Measurements from ENCODE around the gene FGF2.

FGF2 gene

DNA sequence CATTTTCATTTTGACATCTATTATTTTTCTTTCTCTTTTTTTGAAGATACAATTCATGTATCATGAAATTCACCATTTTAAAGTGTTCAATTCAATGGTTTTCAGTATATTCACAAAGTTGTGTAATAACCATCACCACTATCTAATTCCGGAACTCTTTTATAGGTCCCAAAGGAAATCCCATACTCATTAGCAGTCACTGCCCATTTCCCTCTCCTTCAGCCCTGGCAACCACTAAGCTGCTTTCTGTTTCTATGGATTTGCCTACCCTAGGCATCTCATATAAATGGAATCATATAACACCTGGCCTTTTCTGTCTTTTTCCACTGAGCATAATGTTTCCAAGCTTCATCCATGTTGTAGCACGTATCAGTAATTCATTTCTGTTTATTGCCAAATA, 3.2 kb upstream of the FGF2 start:
- TF ChIP-seq, protein P1, sequence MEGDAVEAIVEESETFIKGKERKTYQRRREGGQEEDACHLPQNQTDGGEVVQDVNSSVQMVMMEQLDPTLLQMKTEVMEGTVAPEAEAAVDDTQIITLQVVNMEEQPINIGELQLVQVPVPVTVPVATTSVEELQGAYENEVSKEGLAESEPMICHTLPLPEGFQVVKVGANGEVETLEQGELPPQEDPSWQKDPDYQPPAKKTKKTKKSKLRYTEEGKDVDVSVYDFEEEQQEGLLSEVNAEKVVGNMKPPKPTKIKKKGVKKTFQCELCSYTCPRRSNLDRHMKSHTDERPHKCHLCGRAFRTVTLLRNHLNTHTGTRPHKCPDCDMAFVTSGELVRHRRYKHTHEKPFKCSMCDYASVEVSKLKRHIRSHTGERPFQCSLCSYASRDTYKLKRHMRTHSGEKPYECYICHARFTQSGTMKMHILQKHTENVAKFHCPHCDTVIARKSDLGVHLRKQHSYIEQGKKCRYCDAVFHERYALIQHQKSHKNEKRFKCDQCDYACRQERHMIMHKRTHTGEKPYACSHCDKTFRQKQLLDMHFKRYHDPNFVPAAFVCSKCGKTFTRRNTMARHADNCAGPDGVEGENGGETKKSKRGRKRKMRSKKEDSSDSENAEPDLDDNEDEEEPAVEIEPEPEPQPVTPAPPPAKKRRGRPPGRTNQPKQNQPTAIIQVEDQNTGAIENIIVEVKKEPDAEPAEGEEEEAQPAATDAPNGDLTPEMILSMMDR (IDR thresholded peaks at IDR 0.05; ENCODE audit: control insufficient read depth, insufficient read depth, low read depth, low read length, missing control alignments) = no peak
- no peak for DNase-seq (ENCODE audit: low read depth)
- no peak overlapping the region for H3K4me3 ChIP-seq (ENCODE audit: control insufficient read depth, low read depth, low read length)

DNA sequence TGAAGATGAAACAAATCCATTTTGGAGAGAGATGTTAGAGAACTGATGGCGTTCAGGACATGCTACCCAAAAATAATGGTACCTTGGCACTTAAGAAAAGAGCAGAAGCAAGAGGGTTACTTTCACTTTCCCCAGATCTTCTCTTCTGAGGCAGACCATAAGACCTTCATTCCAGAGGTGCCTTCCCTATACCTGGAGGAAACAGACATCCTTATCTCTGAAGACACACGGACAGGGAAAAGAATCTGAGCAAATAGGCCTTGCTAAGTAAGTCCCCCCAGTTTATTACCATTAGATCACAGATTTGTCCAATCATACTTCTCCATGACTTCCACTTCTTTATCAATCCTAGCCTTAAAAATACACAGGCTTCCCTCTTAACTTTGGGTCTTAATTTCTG, 2.0 kb upstream of the FGF2 start:
- TF ChIP-seq, protein P1 (IDR thresholded peaks at IDR 0.05; ENCODE audit: control insufficient read depth, insufficient read depth, low read depth, low read length, missing control alignments) = no peak
- no peak overlapping the region for H3K4me3 ChIP-seq (ENCODE audit: control insufficient read depth, low read depth, low read length)
- DNase-seq (ENCODE audit: low read depth) = no peak

DNA sequence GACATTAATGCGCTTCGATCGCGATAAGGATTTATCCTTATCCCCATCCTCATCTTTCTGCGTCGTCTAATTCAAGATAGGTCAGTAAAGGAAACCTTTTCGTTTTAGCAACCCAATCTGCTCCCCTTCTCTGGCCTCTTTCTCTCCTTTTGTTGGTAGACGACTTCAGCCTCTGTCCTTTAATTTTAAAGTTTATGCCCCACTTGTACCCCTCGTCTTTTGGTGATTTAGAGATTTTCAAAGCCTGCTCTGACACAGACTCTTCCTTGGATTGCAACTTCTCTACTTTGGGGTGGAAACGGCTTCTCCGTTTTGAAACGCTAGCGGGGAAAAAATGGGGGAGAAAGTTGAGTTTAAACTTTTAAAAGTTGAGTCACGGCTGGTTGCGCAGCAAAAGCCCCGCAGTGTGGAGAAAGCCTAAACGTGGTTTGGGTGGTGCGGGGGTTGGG, 528 bp upstream of the FGF2 start:
- TF ChIP-seq, protein P1 (IDR thresholded peaks at IDR 0.05; ENCODE audit: control insufficient read depth, insufficient read depth, low read depth, low read length, missing control alignments) = no peak
- peak overlapping the region; percentile 93 for H3K4me3 ChIP-seq (ENCODE audit: control insufficient read depth, low read depth, low read length)
- DNase-seq (ENCODE audit: low read depth) = no peak

DNA sequence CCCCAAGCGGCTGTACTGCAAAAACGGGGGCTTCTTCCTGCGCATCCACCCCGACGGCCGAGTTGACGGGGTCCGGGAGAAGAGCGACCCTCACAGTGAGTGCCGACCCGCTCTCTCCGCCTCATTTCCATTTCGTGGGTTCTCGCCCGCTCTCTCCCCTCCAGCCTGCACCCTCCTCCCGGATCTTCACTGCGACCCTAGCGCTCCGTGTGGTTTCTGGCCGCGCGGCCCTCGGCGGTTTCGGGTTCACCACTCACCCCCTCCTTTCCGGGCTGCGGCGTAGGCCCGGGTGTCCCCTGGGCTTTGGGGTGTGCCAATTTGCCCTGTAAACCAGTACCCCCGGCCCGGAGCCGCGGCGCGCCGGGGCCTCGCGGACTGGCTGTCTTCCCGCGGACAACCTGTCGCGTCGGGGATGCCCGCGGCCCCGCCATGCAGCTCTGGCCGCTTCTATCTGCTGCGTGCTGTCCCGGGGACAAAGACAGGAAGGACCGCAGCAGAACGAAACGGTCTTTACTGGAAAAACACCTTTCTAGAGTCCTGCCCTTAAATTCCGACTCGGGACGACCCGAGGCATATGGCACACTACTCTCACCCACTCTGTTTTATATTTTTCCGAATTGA, 737 bp downstream of the FGF2 start:
- H3K4me3 ChIP-seq (ENCODE audit: control insufficient read depth, low read depth, low read length) = peak overlapping the region; percentile 93
- TF ChIP-seq, protein P1 (IDR thresholded peaks at IDR 0.05; ENCODE audit: control insufficient read depth, insufficient read depth, low read depth, low read length, missing control alignments) = no peak
- no peak for DNase-seq (ENCODE audit: low read depth)

DNA sequence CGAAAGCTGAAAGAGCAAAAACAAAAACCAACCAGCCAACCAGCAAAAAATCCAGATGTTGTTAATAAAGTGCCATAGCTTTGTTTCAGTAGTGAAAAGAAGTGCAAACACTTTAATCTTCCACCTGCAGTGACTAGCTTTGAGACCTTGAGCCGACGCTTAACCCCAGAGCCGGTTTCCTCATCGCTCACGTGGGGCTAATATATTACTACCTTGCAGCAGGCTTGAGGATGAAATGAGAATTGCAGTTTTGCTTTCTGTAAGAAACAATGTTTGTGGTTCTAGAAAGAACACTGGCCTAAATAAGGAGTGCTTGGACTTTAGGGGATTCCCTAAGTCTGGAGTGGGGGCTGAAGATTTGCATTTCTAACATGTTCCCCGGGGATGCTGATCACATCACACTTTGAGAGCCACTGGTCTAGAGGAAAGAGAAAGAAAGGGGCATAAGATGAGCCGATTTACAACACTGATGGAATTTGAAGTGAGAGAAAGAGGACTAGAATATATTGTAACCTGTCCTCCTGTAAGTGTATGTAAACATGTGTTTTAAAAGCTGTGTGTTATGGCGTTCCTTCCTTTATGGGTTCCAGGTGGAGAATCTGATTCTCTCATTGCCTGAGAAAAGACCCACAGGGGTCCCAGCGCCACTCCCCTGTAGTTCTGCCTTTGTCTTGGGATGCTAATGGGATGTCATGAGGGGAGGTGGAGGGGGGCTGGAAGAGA, 1.4 kb downstream of the FGF2 start:
- peak overlapping the region; percentile 93 for H3K4me3 ChIP-seq (ENCODE audit: control insufficient read depth, low read depth, low read length)
- DNase-seq (ENCODE audit: low read depth) = no peak
- TF ChIP-seq, protein P1 (IDR thresholded peaks at IDR 0.05; ENCODE audit: control insufficient read depth, insufficient read depth, low read depth, low read length, missing control alignments) = peak; percentile 14

DNA sequence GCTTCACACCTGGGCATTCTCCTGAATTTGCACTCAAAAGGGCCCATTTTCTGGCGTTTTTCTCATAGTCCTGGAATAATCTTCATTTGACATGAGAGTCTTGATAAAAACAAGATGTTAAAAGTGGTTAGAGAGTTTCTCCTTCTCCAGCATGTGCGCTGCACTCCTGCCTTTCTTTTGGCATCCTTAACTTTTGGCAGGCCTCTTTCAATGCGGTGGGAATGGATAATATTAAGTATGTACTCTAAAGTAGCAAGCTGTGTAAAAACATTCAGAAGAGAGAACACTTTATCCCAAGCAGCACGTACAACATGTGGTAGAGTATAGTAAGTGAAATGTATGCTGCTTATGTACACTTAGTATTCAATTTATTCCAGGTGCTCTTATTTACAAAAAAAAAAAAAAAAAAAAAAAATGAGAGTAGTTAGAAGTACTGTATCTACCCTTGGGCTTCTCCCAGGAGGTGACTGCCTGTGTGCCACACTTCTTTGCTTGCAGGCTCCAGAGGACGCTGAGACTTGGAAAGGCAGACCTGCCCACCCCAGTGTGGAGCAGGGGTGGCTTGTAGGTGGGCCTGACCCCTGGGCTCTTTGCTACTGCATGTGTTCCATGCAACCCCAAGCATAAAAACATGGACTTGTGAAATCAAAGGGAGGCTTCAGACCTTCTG, 3.9 kb downstream of the FGF2 start:
- DNase-seq (ENCODE audit: low read depth) = no peak
- TF ChIP-seq, protein P1 (IDR thresholded peaks at IDR 0.05; ENCODE audit: control insufficient read depth, insufficient read depth, low read depth, low read length, missing control alignments) = no peak
- peak overlapping the region; percentile 93 for H3K4me3 ChIP-seq (ENCODE audit: control insufficient read depth, low read depth, low read length)

Measured in AG09309 (cell line).